Measurements from ENCODE around the gene NECTIN1. TPM values are rescaled to one million over a fixed set of nuclear protein-coding genes. Genes with fewer than 3 reads are reported as not detected.
A peak's percentile ranks its signal among the peaks of the same experiment; 100 is the strongest.

Gene NECTIN1
- total RNA-seq, 3 donors from 2014 or later = 19.6 to 48.9 (median 45.1) TPM

- TF ChIP-seq, protein P1, sequence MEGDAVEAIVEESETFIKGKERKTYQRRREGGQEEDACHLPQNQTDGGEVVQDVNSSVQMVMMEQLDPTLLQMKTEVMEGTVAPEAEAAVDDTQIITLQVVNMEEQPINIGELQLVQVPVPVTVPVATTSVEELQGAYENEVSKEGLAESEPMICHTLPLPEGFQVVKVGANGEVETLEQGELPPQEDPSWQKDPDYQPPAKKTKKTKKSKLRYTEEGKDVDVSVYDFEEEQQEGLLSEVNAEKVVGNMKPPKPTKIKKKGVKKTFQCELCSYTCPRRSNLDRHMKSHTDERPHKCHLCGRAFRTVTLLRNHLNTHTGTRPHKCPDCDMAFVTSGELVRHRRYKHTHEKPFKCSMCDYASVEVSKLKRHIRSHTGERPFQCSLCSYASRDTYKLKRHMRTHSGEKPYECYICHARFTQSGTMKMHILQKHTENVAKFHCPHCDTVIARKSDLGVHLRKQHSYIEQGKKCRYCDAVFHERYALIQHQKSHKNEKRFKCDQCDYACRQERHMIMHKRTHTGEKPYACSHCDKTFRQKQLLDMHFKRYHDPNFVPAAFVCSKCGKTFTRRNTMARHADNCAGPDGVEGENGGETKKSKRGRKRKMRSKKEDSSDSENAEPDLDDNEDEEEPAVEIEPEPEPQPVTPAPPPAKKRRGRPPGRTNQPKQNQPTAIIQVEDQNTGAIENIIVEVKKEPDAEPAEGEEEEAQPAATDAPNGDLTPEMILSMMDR (IDR thresholded peaks at IDR 0.05) = no peak
- intact Hi-C loops (cut with DNase I, micrococcal nuclease) = no loop called here
- Histone ChIP-seq H3K4me1 (ENCODE audit: low read depth) (no peaks in the 10 kb centered on the region), H3K36me3 (ENCODE audit: low read depth) (no peaks in the 10 kb centered on the region), H3K4me3 (no peak overlapping the region), H3K9me3 (no peaks in the 10 kb centered on the region)
- ATAC-seq (no peak), DNase-seq (no peak)
These were observed 102.7 kb downstream of the NECTIN1 start for GRCh38 chr11:119626197-119626841.

- no peak for ATAC-seq
- Histone ChIP-seq H3K9me3 (no peaks in the 10 kb centered on the region), H3K4me3 (no peak overlapping the region), H3K36me3 (ENCODE audit: low read depth) (no peaks in the 10 kb centered on the region), H3K4me1 (ENCODE audit: low read depth) (no peaks in the 10 kb centered on the region)
- DNase-seq = no peak
- intact Hi-C loops (cut with DNase I, micrococcal nuclease) = no loop called here
- TF ChIP-seq, protein P1 (IDR thresholded peaks at IDR 0.05) = no peak
These were observed 103.6 kb downstream of the NECTIN1 start for GRCh38 chr11:119625206-119625978.

GRCh38 chr11:119624629-119625028 is 104.4 kb downstream of the NECTIN1 start:
- TF ChIP-seq, protein P1 (IDR thresholded peaks at IDR 0.05) = no peak
- ATAC-seq = no peak
- DNase-seq = peak in 1 of 3 donors; percentile 7
- H3K4me3 ChIP-seq = no peak overlapping the region
- H3K4me1 ChIP-seq (ENCODE audit: low read depth) = no peaks in the 10 kb centered on the region
- H3K9me3 ChIP-seq = no peaks in the 10 kb centered on the region
- H3K36me3 ChIP-seq (ENCODE audit: low read depth) = no peaks in the 10 kb centered on the region
- intact Hi-C loops (cut with DNase I, micrococcal nuclease) = no loop called here

- H3K4me3 ChIP-seq = no peak overlapping the region
- no peaks in the 10 kb centered on the region for H3K36me3 ChIP-seq (ENCODE audit: low read depth)
- no peaks in the 10 kb centered on the region for H3K4me1 ChIP-seq (ENCODE audit: low read depth)
- DNase-seq (peak in 1 of 3 donors; percentile 18), ATAC-seq (no peak)
- TF ChIP-seq, protein P1 (IDR thresholded peaks at IDR 0.05) = peak; percentile 56
- intact Hi-C loops (cut with DNase I, micrococcal nuclease) = no loop called here
- H3K9me3 ChIP-seq = no peaks in the 10 kb centered on the region
These were observed 104.8 kb downstream of the NECTIN1 start for GRCh38 chr11:119624102-119624615.

DNA sequence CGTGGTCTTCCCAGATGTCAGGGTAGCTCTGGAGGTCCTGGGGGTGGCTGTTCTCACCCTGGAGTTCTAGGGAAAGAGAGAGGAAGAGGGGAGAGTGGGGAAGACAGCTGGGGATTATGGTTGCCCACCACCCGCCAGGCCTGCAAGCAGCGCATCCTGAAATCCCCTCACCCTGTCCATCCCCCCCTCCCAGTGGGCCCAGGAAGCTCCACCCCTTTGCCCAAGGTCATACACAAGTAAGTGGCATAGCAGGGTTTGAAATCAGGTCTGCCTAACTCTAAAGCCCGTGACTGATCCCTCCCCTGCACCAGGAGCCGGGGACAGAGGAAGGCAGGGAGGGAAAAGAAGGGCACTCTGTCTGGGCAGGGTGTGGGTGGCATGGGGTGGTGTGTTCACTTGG is 105.3 kb downstream of the NECTIN1 start:
- TF ChIP-seq, protein P1 (IDR thresholded peaks at IDR 0.05) = no peak
- ATAC-seq (no peak), DNase-seq (no peak)
- no peaks in the 10 kb centered on the region for H3K9me3 ChIP-seq
- no peaks in the 10 kb centered on the region for H3K36me3 ChIP-seq (ENCODE audit: low read depth)
- intact Hi-C loops (cut with DNase I, micrococcal nuclease) = no loop called here
- H3K4me1 ChIP-seq (ENCODE audit: low read depth) = no peaks in the 10 kb centered on the region
- H3K4me3 ChIP-seq = no peak overlapping the region
